Immature natural killer cell (primary cell): ENCODE results near the gene ANXA11. TPM values are rescaled to one million over a fixed set of nuclear protein-coding genes. Genes with fewer than 3 reads are reported as not detected.

Source experiments
- DNase-seq, 3 donors: peaks; one replicate each; pipeline ENCODE4 v3.0.0; 2022; ENCODE audit warnings: mixed read lengths in 1 of 3
- H3K27ac Mint-ChIP-seq, 6 donors: one replicate each; pipeline ENCODE4 v1.8.0; 2020; ENCODE audit warnings: mixed read lengths in 6 of 6, mild to moderate bottlenecking in 5 of 6, inconsistent platforms in 4 of 6, moderate library complexity in 3 of 6
- H3K27me3 Mint-ChIP-seq, 3 donors: one replicate each; pipeline ENCODE4 v1.8.0; 2020 to 2021; ENCODE audit warnings: low read depth in 3 of 3, mild to moderate bottlenecking in 3 of 3, mixed read lengths in 3 of 3, moderate library complexity in 3 of 3, inconsistent platforms in 1 of 3
- H3K36me3 Mint-ChIP-seq, 3 donors: one replicate each; pipeline ENCODE4 v1.8.0; 2020; ENCODE audit warnings: mixed read lengths in 3 of 3, inconsistent platforms in 2 of 3, mild to moderate bottlenecking in 2 of 3
- H3K4me1 Mint-ChIP-seq, 2 donors: one replicate each; pipeline ENCODE4 v1.8.0; 2020; ENCODE audit warnings: inconsistent platforms in 2 of 2, mild to moderate bottlenecking in 2 of 2, mixed read lengths in 2 of 2, moderate library complexity in 1 of 2
- H3K4me3 Mint-ChIP-seq, 5 donors: one replicate each; pipeline ENCODE4 v1.8.0; 2020; ENCODE audit warnings: mild to moderate bottlenecking in 5 of 5, mixed read lengths in 5 of 5, inconsistent platforms in 3 of 5, moderate library complexity in 3 of 5
- H3K9me3 Mint-ChIP-seq, 6 donors: one replicate each; pipeline ENCODE4 v1.8.0; 2020; ENCODE audit warnings: mild to moderate bottlenecking in 6 of 6, mixed read lengths in 6 of 6, inconsistent platforms in 4 of 6, moderate library complexity in 3 of 6
- polyA plus RNA-seq, 3 donors: library from polyadenylated mRNA; unstranded; fragments of 300-500 nt; fragmentation: Illumina TruSeq; gene quantifications; one replicate each; pipeline ENCODE4 v1.2.3, GENCODE V29; 2021

ANXA11 gene
- polyA plus RNA-seq, 3 donors from 2014 or later = 136 to 270 (median 181) TPM

- Mint-ChIP-seq H3K9me3 (no peaks in the 10 kb centered on the region), H3K27ac (peak overlapping the region; percentile 84 to 99 (median 96)), H3K4me3 (peak overlapping the region; percentile 72 to 94 (median 87)), H3K27me3 (peaks cover 5 to 27% (median 19%) of the 10 kb centered on the region in 3 donors), H3K4me1 (peaks cover 78 to 85% of the 10 kb centered on the region in 2 donors), H3K36me3 (peaks cover 0 to 4% (median 0%) of the 10 kb centered on the region in 3 donors)
- DNase-seq = peak; percentile 76 to 83 (median 76)
Observed at GRCh38 chr10:80191589-80192270, 13.6 kb downstream of the ANXA11 start.

GRCh38 chr10:80188713-80189112 lies 16.6 kb downstream of the ANXA11 start:
- Mint-ChIP-seq H3K4me3 (peak overlapping the region in 4 of 5 donors; percentile 22 to 61 (median 36)), H3K27me3 (peaks cover 5 to 21% (median 16%) of the 10 kb centered on the region in 3 donors), H3K4me1 (peaks cover 81 to 87% of the 10 kb centered on the region in 2 donors), H3K27ac (peak overlapping the region; percentile 81 to 91 (median 86)), H3K36me3 (no peaks in the 10 kb centered on the region), H3K9me3 (no peaks in the 10 kb centered on the region)
- DNase-seq = no peak

GRCh38 chr10:80187465-80188409 lies 17.6 kb downstream of the ANXA11 start:
- no peaks in the 10 kb centered on the region for H3K36me3 Mint-ChIP-seq
- H3K27ac Mint-ChIP-seq = peak overlapping the region; percentile 81 to 92 (median 88)
- H3K27me3 Mint-ChIP-seq = peaks cover 5 to 21% (median 18%) of the 10 kb centered on the region in 3 donors
- H3K4me3 Mint-ChIP-seq = peak overlapping the region; percentile 50 to 76 (median 72)
- no peaks in the 10 kb centered on the region for H3K9me3 Mint-ChIP-seq
- H3K4me1 Mint-ChIP-seq = peaks cover 85 to 92% of the 10 kb centered on the region in 2 donors
- DNase-seq = peak; percentile 54 to 68 (median 61)

GRCh38 chr10:80187060-80187459 lies 18.3 kb downstream of the ANXA11 start:
- Mint-ChIP-seq H3K9me3 (no peaks in the 10 kb centered on the region), H3K4me3 (peak overlapping the region; percentile 50 to 76 (median 72)), H3K27ac (peak overlapping the region; percentile 81 to 92 (median 88)), H3K27me3 (peaks cover 5 to 19% (median 16%) of the 10 kb centered on the region in 3 donors), H3K4me1 (peaks cover 84 to 92% of the 10 kb centered on the region in 2 donors), H3K36me3 (no peaks in the 10 kb centered on the region)
- DNase-seq = no peak

- DNase-seq = no peak
- H3K4me1 Mint-ChIP-seq = peaks cover 83 to 92% of the 10 kb centered on the region in 2 donors
- H3K9me3 Mint-ChIP-seq = no peaks in the 10 kb centered on the region
- H3K4me3 Mint-ChIP-seq = peak overlapping the region in 4 of 5 donors; percentile 10 to 76 (median 45)
- H3K36me3 Mint-ChIP-seq = no peaks in the 10 kb centered on the region
- peaks cover 2 to 13% (median 13%) of the 10 kb centered on the region in 3 donors for H3K27me3 Mint-ChIP-seq
- H3K27ac Mint-ChIP-seq = peak overlapping the region; percentile 26 to 91 (median 84)
Observed at GRCh38 chr10:80186364-80187012, 18.8 kb downstream of the ANXA11 start.

GRCh38 chr10:80185578-80186299 lies 19.6 kb downstream of the ANXA11 start:
- no peaks in the 10 kb centered on the region for H3K9me3 Mint-ChIP-seq
- DNase-seq = no peak
- peak overlapping the region in 3 of 5 donors; percentile 8 to 72 (median 31) for H3K4me3 Mint-ChIP-seq
- H3K4me1 Mint-ChIP-seq = peaks cover 85 to 95% of the 10 kb centered on the region in 2 donors
- H3K27ac Mint-ChIP-seq = peak overlapping the region; percentile 43 to 91 (median 74)
- peaks cover 0 to 11% (median 10%) of the 10 kb centered on the region in 3 donors for H3K27me3 Mint-ChIP-seq
- H3K36me3 Mint-ChIP-seq = peaks cover 0 to 2% (median 0%) of the 10 kb centered on the region in 3 donors

GRCh38 chr10:80184291-80184690 lies 21.0 kb downstream of the ANXA11 start:
- H3K27me3 Mint-ChIP-seq = peaks cover 0 to 13% (median 5%) of the 10 kb centered on the region in 3 donors
- peaks cover 87 to 100% of the 10 kb centered on the region in 2 donors for H3K4me1 Mint-ChIP-seq
- no peaks in the 10 kb centered on the region for H3K9me3 Mint-ChIP-seq
- no peak for DNase-seq
- peak overlapping the region in 2 of 6 donors; percentile 1 to 48 for H3K27ac Mint-ChIP-seq
- H3K36me3 Mint-ChIP-seq = peaks cover 0 to 4% (median 0%) of the 10 kb centered on the region in 3 donors
- no peak overlapping the region for H3K4me3 Mint-ChIP-seq

GRCh38 chr10:80183436-80183835 lies 21.9 kb downstream of the ANXA11 start:
- Mint-ChIP-seq H3K27ac (no peak overlapping the region), H3K27me3 (peaks cover 0 to 14% (median 5%) of the 10 kb centered on the region in 3 donors), H3K36me3 (peaks cover 0 to 4% (median 0%) of the 10 kb centered on the region in 3 donors), H3K9me3 (no peaks in the 10 kb centered on the region), H3K4me3 (no peak overlapping the region), H3K4me1 (peaks cover 87 to 100% of the 10 kb centered on the region in 2 donors)
- no peak for DNase-seq

GRCh38 chr10:80182986-80183385 lies 22.4 kb downstream of the ANXA11 start:
- Mint-ChIP-seq H3K27me3 (peaks cover 0 to 13% (median 5%) of the 10 kb centered on the region in 3 donors), H3K36me3 (peaks cover 0 to 4% (median 0%) of the 10 kb centered on the region in 3 donors), H3K27ac (no peak overlapping the region), H3K4me1 (peaks cover 88 to 100% of the 10 kb centered on the region in 2 donors), H3K9me3 (no peaks in the 10 kb centered on the region), H3K4me3 (no peak overlapping the region)
- DNase-seq = no peak

- no peak for DNase-seq
- peaks cover 62 to 79% of the 10 kb centered on the region in 2 donors for H3K4me1 Mint-ChIP-seq
- H3K9me3 Mint-ChIP-seq = no peaks in the 10 kb centered on the region
Observed at GRCh38 chr10:80177781-80178636, 27.3 kb downstream of the ANXA11 start.

GRCh38 chr10:80176526-80176925 lies 28.8 kb downstream of the ANXA11 start:
- peak overlapping the region in 4 of 6 donors; percentile 8 to 57 (median 37) for H3K27ac Mint-ChIP-seq
- peaks cover 0 to 3% (median 0%) of the 10 kb centered on the region in 3 donors for H3K27me3 Mint-ChIP-seq
- H3K4me3 Mint-ChIP-seq = no peak overlapping the region
- DNase-seq = no peak
- no peaks in the 10 kb centered on the region for H3K9me3 Mint-ChIP-seq
- H3K4me1 Mint-ChIP-seq = peaks cover 54 to 64% of the 10 kb centered on the region in 2 donors
- H3K36me3 Mint-ChIP-seq = peaks cover 0 to 4% (median 4%) of the 10 kb centered on the region in 3 donors

More at GRCh38 chr10:80177781-80178636, 27.3 kb downstream of the ANXA11 start:
- Mint-ChIP-seq H3K27ac (peak overlapping the region in 5 of 6 donors; percentile 28 to 71 (median 50)), H3K27me3 (peaks cover 0 to 5% (median 0%) of the 10 kb centered on the region in 3 donors), H3K36me3 (peaks cover 0 to 4% (median 0%) of the 10 kb centered on the region in 3 donors), H3K4me3 (no peak overlapping the region)
